ENCODE measurements around the gene C11orf68.
"Not testable (repeated sequence)": the region's sequence is repeated elsewhere in the genome, so short reads cannot be mapped to it uniquely, and the experiment has no call there.

The C11orf68 gene

GRCh38 chr11:65918211-65919140 lies at the start of gene C11orf68:
Gene C11orf68, minus strand, starts transcription at chr11:65919062. Its CDS starts 31 bp downstream, at chr11:65919031.
- no peak for DNase-seq (ENCODE audit: low spot score)

GRCh38 chr11:65967329-65967934 lies 48.6 kb upstream of the C11orf68 start:
- DNase-seq (ENCODE audit: low spot score): no peak

- DNase-seq (ENCODE audit: low spot score): no peak
Measured at GRCh38 chr11:65965986-65966762, 47.3 kb upstream of the C11orf68 start.

GRCh38 chr11:65964906-65965305 lies 46.0 kb upstream of the C11orf68 start:
- no peak for DNase-seq (ENCODE audit: low spot score)

GRCh38 chr11:65962141-65962564 lies 43.3 kb upstream of the C11orf68 start:
- DNase-seq (ENCODE audit: low spot score): no peak

- DNase-seq (ENCODE audit: low spot score): peak; percentile 99
Measured at GRCh38 chr11:65961267-65962140, 42.6 kb upstream of the C11orf68 start, which contains the start of gene SART1. Gene SART1, plus strand, starts transcription at chr11:65961734. Its CDS starts 47 bp downstream, at chr11:65961781.

GRCh38 chr11:65960824-65961266 lies 42.0 kb upstream of the C11orf68 start:
- no peak for DNase-seq (ENCODE audit: low spot score)

GRCh38 chr11:65958774-65959420 lies 40.0 kb upstream of the C11orf68 start:
- DNase-seq (ENCODE audit: low spot score): no peak

- no peak for DNase-seq (ENCODE audit: low spot score)
Measured at GRCh38 chr11:65958291-65958690, 39.4 kb upstream of the C11orf68 start.

- DNase-seq (ENCODE audit: low spot score): no peak
Measured at GRCh38 chr11:65954771-65955170, 35.9 kb upstream of the C11orf68 start.

- no peak for DNase-seq (ENCODE audit: low spot score)
Measured at GRCh38 chr11:65953471-65953870, 34.6 kb upstream of the C11orf68 start.

GRCh38 chr11:65952052-65952521 lies 33.2 kb upstream of the C11orf68 start:
- no peak for DNase-seq (ENCODE audit: low spot score)

- DNase-seq (ENCODE audit: low spot score): not testable (repeated sequence)
Measured at GRCh38 chr11:65951641-65952040, 32.8 kb upstream of the C11orf68 start.

GRCh38 chr11:65950711-65951110 lies 31.8 kb upstream of the C11orf68 start:
- DNase-seq (ENCODE audit: low spot score): not testable (repeated sequence)

- no peak for DNase-seq (ENCODE audit: low spot score)
Measured at GRCh38 chr11:65947603-65948125, 28.8 kb upstream of the C11orf68 start.

GRCh38 chr11:65947133-65947532 lies 28.3 kb upstream of the C11orf68 start:
- DNase-seq (ENCODE audit: low spot score): no peak

GRCh38 chr11:65946655-65947054 lies 27.8 kb upstream of the C11orf68 start:
- no peak for DNase-seq (ENCODE audit: low spot score)

- no peak for DNase-seq (ENCODE audit: low spot score)
Measured at GRCh38 chr11:65945941-65946558, 27.2 kb upstream of the C11orf68 start.

- no peak for DNase-seq (ENCODE audit: low spot score)
Measured at GRCh38 chr11:65945430-65945911, 26.6 kb upstream of the C11orf68 start, which contains the start of gene TSGA10IP. Gene TSGA10IP, plus strand, starts transcription at chr11:65945480. Its CDS starts 196 bp downstream, at chr11:65945676.
